ENCODE results near the gene EGFLAM. TPM values are rescaled to one million over a fixed set of nuclear protein-coding genes. Genes with fewer than 3 reads are reported as not detected.

EGFLAM gene
- total and polyA plus RNA-seq, 2 donors (not counting 1 experiment from before 2014, with no cell fraction given) = 0.33 to 20.0 TPM

DNA sequence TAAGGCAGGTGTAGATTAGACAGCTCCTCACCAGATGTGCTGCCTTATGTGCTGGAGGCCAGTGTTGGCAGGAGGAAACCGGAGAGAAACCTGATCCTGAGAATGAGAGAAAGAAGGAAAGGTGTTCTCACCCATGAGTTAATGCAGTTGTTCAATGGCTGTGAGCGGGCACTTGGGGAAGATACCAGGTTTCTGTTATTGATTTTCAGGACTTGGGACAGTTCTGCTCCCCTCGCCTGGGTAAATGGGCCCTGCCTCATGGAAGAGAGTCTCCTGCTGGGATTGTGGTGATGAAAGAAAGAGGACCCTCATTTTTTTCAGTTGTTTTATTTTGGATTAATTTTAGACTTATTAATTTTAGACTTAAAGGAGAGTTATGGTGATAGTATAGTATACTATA lies 59.5 kb downstream of the EGFLAM start:
- H3K9ac ChIP-seq (ENCODE audit: insufficient read depth, low read length) = no peak overlapping the region
- H3K79me2 ChIP-seq (ENCODE audit: control insufficient read depth, insufficient read depth, low read length) = no peaks in the 10 kb centered on the region
- no peaks in the 10 kb centered on the region for H3K4me1 ChIP-seq (ENCODE audit: control insufficient read depth, extremely low read depth, insufficient read depth, low read length)
- DNase-seq (ENCODE audit: low read depth in 2 of 2) = no peak
- peaks cover 6% of the 10 kb centered on the region for H3K27me3 ChIP-seq (ENCODE audit: control insufficient read depth, insufficient read depth, low read length)
- no peaks in the 10 kb centered on the region for H3K36me3 ChIP-seq (ENCODE audit: control insufficient read depth, insufficient read depth, low read length)
- no peaks in the 10 kb centered on the region for H4K20me1 ChIP-seq (ENCODE audit: control insufficient read depth, extremely low read depth, insufficient read depth, low read length)
- no peak overlapping the region for H3K4me2 ChIP-seq (ENCODE audit: extremely low read depth, insufficient read depth, low read length)
- no peak overlapping the region for H3K4me3 ChIP-seq (replicated peaks in 1 of 4; ENCODE audit: control extremely low read depth in 1 of 4, insufficient read depth in 1 of 4, low read depth in 3 of 4, low read length in 4 of 4)
- H3K27ac ChIP-seq (ENCODE audit: insufficient read depth, low read length) = no peak overlapping the region
- H2AFZ ChIP-seq (ENCODE audit: low read length) = no peak overlapping the region
- TF ChIP-seq EZH2 (IDR thresholded peaks at IDR 0.05; ENCODE audit: low read length, missing control alignments) = no peak
- TF ChIP-seq, protein P1, sequence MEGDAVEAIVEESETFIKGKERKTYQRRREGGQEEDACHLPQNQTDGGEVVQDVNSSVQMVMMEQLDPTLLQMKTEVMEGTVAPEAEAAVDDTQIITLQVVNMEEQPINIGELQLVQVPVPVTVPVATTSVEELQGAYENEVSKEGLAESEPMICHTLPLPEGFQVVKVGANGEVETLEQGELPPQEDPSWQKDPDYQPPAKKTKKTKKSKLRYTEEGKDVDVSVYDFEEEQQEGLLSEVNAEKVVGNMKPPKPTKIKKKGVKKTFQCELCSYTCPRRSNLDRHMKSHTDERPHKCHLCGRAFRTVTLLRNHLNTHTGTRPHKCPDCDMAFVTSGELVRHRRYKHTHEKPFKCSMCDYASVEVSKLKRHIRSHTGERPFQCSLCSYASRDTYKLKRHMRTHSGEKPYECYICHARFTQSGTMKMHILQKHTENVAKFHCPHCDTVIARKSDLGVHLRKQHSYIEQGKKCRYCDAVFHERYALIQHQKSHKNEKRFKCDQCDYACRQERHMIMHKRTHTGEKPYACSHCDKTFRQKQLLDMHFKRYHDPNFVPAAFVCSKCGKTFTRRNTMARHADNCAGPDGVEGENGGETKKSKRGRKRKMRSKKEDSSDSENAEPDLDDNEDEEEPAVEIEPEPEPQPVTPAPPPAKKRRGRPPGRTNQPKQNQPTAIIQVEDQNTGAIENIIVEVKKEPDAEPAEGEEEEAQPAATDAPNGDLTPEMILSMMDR (conservative IDR thresholded peaks at IDR 0.05 in 1 of 2, IDR thresholded peaks at IDR 0.05 in 1 of 2; ENCODE audit: low read depth in 1 of 2, low read length in 2 of 2) = no peak
- H3K9me3 ChIP-seq (ENCODE audit: control insufficient read depth, insufficient read depth, low read depth, low read length) = no peaks in the 10 kb centered on the region

DNA sequence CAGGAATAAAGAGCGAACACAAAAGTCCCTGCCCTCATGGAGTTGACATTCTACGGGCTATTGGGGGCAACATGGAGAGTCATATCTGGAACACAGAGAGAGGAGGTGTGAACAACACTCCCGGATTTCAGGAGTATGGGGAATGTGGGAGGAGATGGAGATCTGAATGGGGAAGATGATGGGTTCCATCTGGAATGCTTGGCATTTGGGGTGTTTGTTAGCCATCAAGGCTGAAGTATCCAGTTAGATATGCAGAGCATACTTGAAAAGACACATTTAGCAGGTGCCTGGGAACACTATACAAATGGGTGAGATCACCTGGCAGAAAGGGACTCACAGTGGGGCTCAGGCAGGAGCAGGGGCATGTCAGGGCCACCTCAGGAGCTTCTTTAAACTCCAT lies 61.1 kb downstream of the EGFLAM start:
- H3K4me3 ChIP-seq (replicated peaks in 1 of 4; ENCODE audit: control extremely low read depth in 1 of 4, insufficient read depth in 1 of 4, low read depth in 3 of 4, low read length in 4 of 4) = no peak overlapping the region

DNA sequence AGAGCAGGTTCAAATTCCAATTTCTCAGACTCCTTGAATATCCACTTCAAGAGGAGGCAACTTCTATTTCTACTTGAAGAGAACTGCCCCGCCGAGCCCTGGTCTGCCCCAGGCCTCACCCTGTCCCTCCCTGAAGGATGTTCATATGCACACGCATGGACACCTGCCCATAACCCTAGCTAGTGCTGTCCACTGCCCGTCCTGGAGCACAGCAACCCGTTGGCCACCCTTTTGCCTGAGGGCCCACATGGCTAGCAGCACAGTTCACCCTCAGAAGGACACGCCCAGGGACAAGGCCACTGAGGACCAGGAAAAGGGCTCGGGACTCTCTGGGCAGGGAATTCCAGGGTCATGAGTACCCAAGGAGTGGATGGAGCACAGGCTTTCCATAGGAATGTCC lies 63.6 kb downstream of the EGFLAM start:
- Histone ChIP-seq H3K27ac (ENCODE audit: insufficient read depth, low read length) (no peak overlapping the region), H2AFZ (ENCODE audit: low read length) (no peak overlapping the region), H3K36me3 (ENCODE audit: control insufficient read depth, insufficient read depth, low read length) (no peaks in the 10 kb centered on the region), H4K20me1 (ENCODE audit: control insufficient read depth, extremely low read depth, insufficient read depth, low read length) (no peaks in the 10 kb centered on the region), H3K27me3 (ENCODE audit: control insufficient read depth, insufficient read depth, low read length) (peaks cover 6% of the 10 kb centered on the region), H3K4me1 (ENCODE audit: control insufficient read depth, extremely low read depth, insufficient read depth, low read length) (no peaks in the 10 kb centered on the region), H3K9me3 (ENCODE audit: control insufficient read depth, insufficient read depth, low read depth, low read length) (no peaks in the 10 kb centered on the region), H3K79me2 (ENCODE audit: control insufficient read depth, insufficient read depth, low read length) (no peaks in the 10 kb centered on the region), H3K4me3 (replicated peaks in 1 of 4; ENCODE audit: control extremely low read depth in 1 of 4, insufficient read depth in 1 of 4, low read depth in 3 of 4, low read length in 4 of 4) (no peak overlapping the region), H3K9ac (ENCODE audit: insufficient read depth, low read length) (no peak overlapping the region), H3K4me2 (ENCODE audit: extremely low read depth, insufficient read depth, low read length) (no peak overlapping the region)
- DNase-seq (ENCODE audit: low read depth in 2 of 2) = no peak
- TF ChIP-seq, protein P1 (conservative IDR thresholded peaks at IDR 0.05 in 1 of 2, IDR thresholded peaks at IDR 0.05 in 1 of 2; ENCODE audit: low read depth in 1 of 2, low read length in 2 of 2) = no peak
- no peak for TF ChIP-seq EZH2 (IDR thresholded peaks at IDR 0.05; ENCODE audit: low read length, missing control alignments)

More for the DNA sequence above, 61.1 kb downstream of the EGFLAM start:
- H3K36me3 ChIP-seq (ENCODE audit: control insufficient read depth, insufficient read depth, low read length) = no peaks in the 10 kb centered on the region
- H3K27me3 ChIP-seq (ENCODE audit: control insufficient read depth, insufficient read depth, low read length) = peaks cover 6% of the 10 kb centered on the region
- no peaks in the 10 kb centered on the region for H3K4me1 ChIP-seq (ENCODE audit: control insufficient read depth, extremely low read depth, insufficient read depth, low read length)
- TF ChIP-seq, protein P1 (conservative IDR thresholded peaks at IDR 0.05 in 1 of 2, IDR thresholded peaks at IDR 0.05 in 1 of 2; ENCODE audit: low read depth in 1 of 2, low read length in 2 of 2) = no peak
- TF ChIP-seq EZH2 (IDR thresholded peaks at IDR 0.05; ENCODE audit: low read length, missing control alignments) = no peak
- H2AFZ ChIP-seq (ENCODE audit: low read length) = no peak overlapping the region
- no peak for DNase-seq (ENCODE audit: low read depth in 2 of 2)
- no peak overlapping the region for H3K27ac ChIP-seq (ENCODE audit: insufficient read depth, low read length)
- no peak overlapping the region for H3K9ac ChIP-seq (ENCODE audit: insufficient read depth, low read length)
- no peaks in the 10 kb centered on the region for H3K9me3 ChIP-seq (ENCODE audit: control insufficient read depth, insufficient read depth, low read depth, low read length)
- H4K20me1 ChIP-seq (ENCODE audit: control insufficient read depth, extremely low read depth, insufficient read depth, low read length) = no peaks in the 10 kb centered on the region
- no peak overlapping the region for H3K4me2 ChIP-seq (ENCODE audit: extremely low read depth, insufficient read depth, low read length)
- no peaks in the 10 kb centered on the region for H3K79me2 ChIP-seq (ENCODE audit: control insufficient read depth, insufficient read depth, low read length)

Data from fibroblast of lung (primary cell).